ENCODE measurements around the gene MYO1F.
"Not testable (repeated sequence)": the region's sequence is repeated elsewhere in the genome, so short reads cannot be mapped to it uniquely, and the experiment has no call there.

Gene MYO1F

GRCh38 chr19:8561075-8561764, 16.0 kb downstream of the MYO1F start:
- no peak for DNase-seq

GRCh38 chr19:8558325-8558724, 18.9 kb downstream of the MYO1F start:
- no peak for DNase-seq

GRCh38 chr19:8557642-8558238, 19.5 kb downstream of the MYO1F start:
- no peak for DNase-seq

GRCh38 chr19:8553729-8554128, 23.5 kb downstream of the MYO1F start:
- DNase-seq, result not testable (repeated sequence)

GRCh38 chr19:8552810-8553209, 24.4 kb downstream of the MYO1F start:
- DNase-seq, result peak; percentile 32

GRCh38 chr19:8550070-8550469, 27.2 kb downstream of the MYO1F start:
- DNase-seq, result no peak

GRCh38 chr19:8545743-8546142, 31.5 kb downstream of the MYO1F start:
- no peak for DNase-seq

GRCh38 chr19:8544168-8544567, 33.1 kb downstream of the MYO1F start:
- DNase-seq, result no peak

GRCh38 chr19:8539621-8540149, 37.6 kb downstream of the MYO1F start:
- no peak for DNase-seq

- no peak for DNase-seq
These were observed 40.1 kb downstream of the MYO1F start for GRCh38 chr19:8537099-8537498.

- DNase-seq, result no peak
These were observed 41.0 kb downstream of the MYO1F start for GRCh38 chr19:8536282-8536681.

- DNase-seq, result no peak
These were observed 45.0 kb downstream of the MYO1F start for GRCh38 chr19:8532225-8532624.

- no peak for DNase-seq
These were observed 45.8 kb downstream of the MYO1F start for GRCh38 chr19:8531470-8531869.

- no peak for DNase-seq
These were observed 47.1 kb downstream of the MYO1F start for GRCh38 chr19:8530061-8530679.

GRCh38 chr19:8529369-8530006, 47.8 kb downstream of the MYO1F start:
- DNase-seq, result no peak

GRCh38 chr19:8528500-8528899, 48.7 kb downstream of the MYO1F start:
- DNase-seq, result no peak

GRCh38 chr19:8526345-8527091, 50.7 kb downstream of the MYO1F start:
- no peak for DNase-seq

- no peak for DNase-seq
These were observed 51.9 kb downstream of the MYO1F start for GRCh38 chr19:8525401-8525684.

- no peak for DNase-seq
These were observed 57.9 kb downstream of the MYO1F start for GRCh38 chr19:8519388-8519787.

GRCh38 chr19:8518536-8518935, 58.7 kb downstream of the MYO1F start:
- no peak for DNase-seq

- DNase-seq, result peak; percentile 49
These were observed 59.4 kb downstream of the MYO1F start for GRCh38 chr19:8517551-8518442.

GRCh38 chr19:8515317-8515716, 61.9 kb downstream of the MYO1F start:
- peak; percentile 55 for DNase-seq

All from activated CD4-positive, alpha-beta T cell treated with anti-CD3 and anti-CD28 coated beads, Interleukin-10, Interleukin-2, amounts not matched to agents 100 ng/mL and 50 ng/mL, durations not matched to agents 16 hours and 8 hours (primary cell).